Stimulated activated naive CD4-positive, alpha-beta T cell treated with Interleukin-2 at 50 U/mL for 16 hours (primary cell): ENCODE results near the gene APOE.
"Not testable (repeated sequence)": the region's sequence is repeated elsewhere in the genome, so short reads cannot be mapped to it uniquely, and the experiment has no call there.

Experiments used
- DNase-seq: peaks from one replicate; lab custom pipeline; 2025; lab: John Stamatoyannopoulos, UW

APOE gene

GRCh38 chr19:44905437-44906160 lies at the start of gene APOE:
APOE (plus strand) TSS chr19:44905796; CDS start chr19:44906625, 829 bp downstream.
- DNase-seq, result no peak

GRCh38 chr19:44856421-44857083 lies 49.0 kb upstream of the APOE start:
- DNase-seq, result no peak

- DNase-seq, result no peak
Observed at GRCh38 chr19:44857837-44858236, 47.8 kb upstream of the APOE start.

GRCh38 chr19:44861576-44861975 lies 44.0 kb upstream of the APOE start:
- DNase-seq, result not testable (repeated sequence)

DNA sequence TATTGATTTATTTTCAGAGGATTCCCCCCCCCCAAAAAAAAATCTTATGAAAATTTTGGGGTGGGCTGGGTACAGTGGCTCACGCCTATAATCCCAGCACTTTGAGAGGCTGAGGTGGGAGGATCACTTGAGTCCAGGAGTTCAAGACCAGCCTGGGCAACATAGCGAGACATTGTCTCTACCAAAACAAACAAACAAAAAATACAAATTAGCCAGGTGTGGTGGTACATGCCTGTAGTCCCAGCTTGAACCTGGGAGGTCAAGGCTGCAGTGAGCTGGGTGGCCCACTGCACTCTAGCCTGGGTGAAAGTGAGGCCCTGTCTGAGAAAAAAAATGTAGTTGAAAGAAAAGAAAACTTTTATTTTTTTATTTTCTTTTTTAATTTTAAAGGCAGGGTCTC lies 41.6 kb upstream of the APOE start:
- DNase-seq, result no peak

DNA sequence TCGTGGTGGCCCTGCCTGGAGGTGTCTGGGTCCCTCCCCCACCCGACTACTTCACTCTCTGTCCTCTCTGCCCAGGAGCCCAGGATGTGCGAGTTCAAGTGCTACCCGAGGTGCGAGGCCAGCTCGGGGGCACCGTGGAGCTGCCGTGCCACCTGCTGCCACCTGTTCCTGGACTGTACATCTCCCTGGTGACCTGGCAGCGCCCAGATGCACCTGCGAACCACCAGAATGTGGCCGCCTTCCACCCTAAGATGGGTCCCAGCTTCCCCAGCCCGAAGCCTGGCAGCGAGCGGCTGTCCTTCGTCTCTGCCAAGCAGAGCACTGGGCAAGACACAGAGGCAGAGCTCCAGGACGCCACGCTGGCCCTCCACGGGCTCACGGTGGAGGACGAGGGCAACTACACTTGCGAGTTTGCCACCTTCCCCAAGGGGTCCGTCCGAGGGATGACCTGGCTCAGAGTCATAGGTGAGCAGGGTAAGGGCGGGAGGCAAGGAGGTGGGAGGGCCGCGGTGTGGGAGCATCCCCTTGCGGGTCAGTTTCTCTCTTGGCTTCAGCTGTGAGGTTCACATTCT lies 40.3 kb upstream of the APOE start:
- no peak for DNase-seq

- no peak for DNase-seq
Observed at GRCh38 chr19:44866664-44867063, 38.9 kb upstream of the APOE start.

GRCh38 chr19:44867578-44867977 lies 38.0 kb upstream of the APOE start:
- no peak for DNase-seq

DNA sequence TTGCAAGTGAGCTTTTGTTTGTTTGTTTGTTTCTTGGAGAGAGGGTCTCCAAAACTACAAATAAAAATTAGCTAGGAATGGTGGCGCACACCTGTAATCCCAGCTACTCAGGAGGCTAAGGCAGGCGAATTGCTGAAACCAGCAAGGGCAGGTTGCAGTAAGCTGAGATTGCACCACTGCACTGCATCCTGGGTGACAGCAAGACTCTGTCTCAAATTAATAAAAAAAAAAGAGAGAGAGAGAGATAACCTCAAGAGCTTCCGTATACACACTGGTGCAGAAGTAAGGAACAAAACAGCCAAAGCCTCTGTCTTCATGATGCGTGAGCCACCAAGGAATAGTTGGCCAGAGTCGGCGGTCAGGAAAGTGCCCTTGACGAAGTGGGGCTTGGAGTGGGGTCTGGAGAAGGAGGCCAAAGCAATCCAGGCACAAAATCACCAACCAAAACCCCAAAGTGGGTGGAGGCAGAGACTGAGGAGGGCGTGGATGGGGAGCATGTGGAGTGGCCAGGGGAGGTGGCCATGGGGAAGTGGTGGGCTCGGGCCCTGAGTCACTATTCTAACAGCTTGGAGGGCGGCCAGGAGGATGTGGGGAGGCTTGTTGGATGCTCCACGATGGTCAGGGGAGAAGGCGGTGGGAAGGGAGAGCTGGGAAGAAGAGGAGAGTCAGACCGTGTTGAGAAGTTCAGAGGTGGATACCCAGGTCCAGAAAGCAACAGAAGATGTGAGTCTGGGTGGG lies 35.7 kb upstream of the APOE start:
- DNase-seq, result no peak

DNA sequence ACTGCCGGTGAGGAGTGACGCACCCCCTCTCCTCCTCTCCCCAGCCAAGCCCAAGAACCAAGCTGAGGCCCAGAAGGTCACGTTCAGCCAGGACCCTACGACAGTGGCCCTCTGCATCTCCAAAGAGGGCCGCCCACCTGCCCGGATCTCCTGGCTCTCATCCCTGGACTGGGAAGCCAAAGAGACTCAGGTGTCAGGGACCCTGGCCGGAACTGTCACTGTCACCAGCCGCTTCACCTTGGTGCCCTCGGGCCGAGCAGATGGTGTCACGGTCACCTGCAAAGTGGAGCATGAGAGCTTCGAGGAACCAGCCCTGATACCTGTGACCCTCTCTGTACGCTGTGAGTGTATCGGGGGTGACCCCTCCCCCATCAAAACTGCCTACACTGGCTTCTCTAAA lies 33.8 kb upstream of the APOE start:
- no peak for DNase-seq

DNA sequence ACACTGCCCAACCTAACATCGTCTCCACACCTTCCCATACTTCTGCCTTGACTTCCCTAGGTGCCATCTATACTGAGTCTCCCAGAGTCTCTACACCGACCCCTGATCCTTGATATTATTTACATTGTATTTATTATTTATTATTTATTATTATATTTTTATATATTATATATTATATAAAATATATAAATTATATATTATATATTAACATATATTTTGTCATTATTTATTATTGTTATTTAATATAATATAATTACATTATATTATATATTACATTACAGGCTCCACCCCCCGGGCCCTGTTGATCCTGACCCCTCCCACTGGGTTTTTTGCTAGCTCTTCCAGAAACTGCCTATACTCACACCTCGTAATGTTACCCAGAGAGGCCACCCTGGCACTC lies 32.9 kb upstream of the APOE start:
- DNase-seq, result no peak

- DNase-seq, result no peak
Observed at GRCh38 chr19:44874317-44874716, 31.3 kb upstream of the APOE start.

- DNase-seq, result no peak
Observed at GRCh38 chr19:44875666-44876451, 29.7 kb upstream of the APOE start.

GRCh38 chr19:44876930-44877535 lies 28.6 kb upstream of the APOE start:
- no peak for DNase-seq

- DNase-seq, result no peak
Observed at GRCh38 chr19:44878120-44878865, 27.3 kb upstream of the APOE start.

- DNase-seq, result no peak
Observed at GRCh38 chr19:44879309-44880065, 26.1 kb upstream of the APOE start.

DNA sequence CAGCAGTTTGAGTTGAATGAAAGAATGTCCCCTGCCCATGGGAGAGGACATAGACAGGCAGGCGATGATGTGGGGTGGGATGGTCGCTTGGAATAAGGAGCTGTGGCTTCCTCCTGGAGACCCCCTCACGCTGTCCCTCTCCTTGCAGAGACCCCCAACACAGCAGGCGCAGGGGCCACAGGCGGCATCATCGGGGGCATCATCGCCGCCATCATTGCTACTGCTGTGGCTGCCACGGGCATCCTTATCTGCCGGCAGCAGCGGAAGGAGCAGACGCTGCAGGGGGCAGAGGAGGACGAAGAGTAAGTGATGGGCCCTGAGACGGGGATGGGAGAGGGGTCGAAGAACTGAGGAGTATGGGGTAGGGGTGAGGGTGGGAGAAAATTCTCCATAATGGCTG lies 23.5 kb upstream of the APOE start:
- no peak for DNase-seq

- DNase-seq, result not testable (repeated sequence)
Observed at GRCh38 chr19:44882619-44883397, 22.8 kb upstream of the APOE start.

DNA sequence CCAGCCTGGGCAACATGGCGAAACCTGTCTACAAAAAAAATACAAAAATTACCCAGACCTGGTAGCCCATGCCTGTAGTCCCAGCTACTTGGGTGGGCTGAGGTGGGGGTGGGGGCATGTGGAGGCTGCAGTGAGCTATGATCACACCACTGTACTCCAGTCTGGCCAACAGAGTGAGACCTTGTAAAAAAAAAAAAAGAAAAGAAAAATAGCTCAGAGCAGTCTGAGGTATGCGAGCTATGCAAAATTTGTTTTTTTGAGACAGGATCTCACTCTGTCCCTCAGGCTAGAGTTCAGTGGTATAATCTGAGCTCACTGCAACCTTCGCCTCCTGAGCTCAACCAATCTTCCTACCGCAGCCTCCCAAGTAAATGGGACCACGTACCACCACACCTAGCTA lies 21.7 kb upstream of the APOE start:
- DNase-seq, result no peak
